Pons (tissue), 1 donor: Measurements from ENCODE around the gene ANKH.
A peak's percentile ranks its signal among the peaks of the same experiment; 100 is the strongest.

Experiments used
- DNase-seq: peaks from one replicate; pipeline ENCODE4 v3.0.0-alpha.2; 2016; ENCODE audit warnings: low spot score

The ANKH gene

GRCh38 chr5:14664270-14665100, 207.1 kb downstream of the ANKH start, which contains the start of gene OTULIN:
TSS of gene OTULIN (plus strand) at chr5:14664718. CDS start at chr5:14664826, 108 bp downstream.
- peak; percentile 92 for DNase-seq

GRCh38 chr5:14663734-14664269, 207.8 kb downstream of the ANKH start:
- DNase-seq, result no peak

- no peak for DNase-seq
Observed at GRCh38 chr5:14662721-14663260, 208.8 kb downstream of the ANKH start.

- DNase-seq, result no peak
Observed at GRCh38 chr5:14660833-14661232, 210.7 kb downstream of the ANKH start.

- no peak for DNase-seq
Observed at GRCh38 chr5:14659821-14660607, 211.6 kb downstream of the ANKH start.

- no peak for DNase-seq
Observed at GRCh38 chr5:14656898-14657297, 214.7 kb downstream of the ANKH start.

- DNase-seq, result no peak
Observed at GRCh38 chr5:14655146-14655741, 216.3 kb downstream of the ANKH start.
